GM18498 (cell line): ENCODE measurements around the gene MTRF1L.
"Not testable (repeated sequence)": the region's sequence is repeated elsewhere in the genome, so short reads cannot be mapped to it uniquely, and the experiment has no call there.

Source experiments
- ATAC-seq: cut with Tn5 transposase; IDR thresholded peaks from one replicate; pipeline ENCODE4 v1.9.1; 2021; ENCODE audit warnings: mild to moderate bottlenecking, moderate library complexity; ENCODE audit not compliant: unreplicated experiment

Gene MTRF1L

DNA sequence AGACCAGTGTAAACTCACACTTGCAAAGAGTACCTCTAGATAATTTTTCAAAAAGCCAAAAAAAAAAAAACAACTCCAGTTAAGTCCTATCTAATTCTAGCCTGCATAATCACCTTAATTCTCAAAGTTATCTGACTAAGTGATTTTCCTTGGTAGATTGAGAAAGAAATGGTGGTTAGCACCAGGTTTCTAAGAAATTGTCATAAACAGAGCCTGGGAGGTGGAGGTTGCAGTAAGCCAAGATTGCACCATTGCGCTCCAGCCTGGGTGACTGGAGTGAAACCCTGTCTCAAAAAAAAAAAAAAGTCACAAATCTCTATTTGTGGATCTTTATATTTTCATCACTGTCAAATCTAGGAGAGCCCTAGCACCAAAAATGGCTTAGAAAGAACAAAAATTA is 28.6 kb downstream of the MTRF1L start:
- no peak for ATAC-seq

DNA sequence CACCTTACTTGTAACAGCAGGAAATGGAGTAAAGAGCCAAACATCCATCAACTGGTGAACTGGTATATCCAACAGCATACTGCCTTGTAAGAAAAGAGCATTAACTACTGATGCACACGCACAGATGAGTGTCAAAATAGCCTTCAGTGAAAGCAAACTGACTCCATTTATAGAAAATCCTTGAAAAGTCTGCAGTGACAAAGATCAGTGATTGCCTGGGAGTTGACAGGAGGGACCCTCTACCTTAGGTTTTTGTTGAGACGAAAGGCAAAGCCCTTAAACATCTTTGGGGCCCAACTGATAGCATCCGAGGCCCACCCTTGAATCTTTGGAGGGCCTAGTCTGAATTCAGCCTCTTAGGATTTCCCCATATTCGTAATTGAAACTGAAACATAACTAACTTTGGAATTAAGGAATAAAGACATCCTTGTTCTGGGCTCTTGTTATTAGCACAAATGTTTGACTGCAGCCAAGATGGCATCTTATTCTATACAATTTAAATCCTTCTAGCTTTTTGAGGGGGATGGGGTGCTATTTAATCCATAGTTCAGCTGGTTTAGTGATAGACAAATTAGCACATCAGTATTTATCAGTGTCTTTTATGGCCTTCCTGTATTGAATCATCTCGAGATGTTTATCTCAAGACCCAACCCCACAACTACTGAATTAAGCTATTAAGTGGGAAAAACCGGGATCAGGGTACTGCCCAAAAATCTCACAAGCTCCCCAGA is 32.7 kb downstream of the MTRF1L start:
- ATAC-seq = no peak

DNA sequence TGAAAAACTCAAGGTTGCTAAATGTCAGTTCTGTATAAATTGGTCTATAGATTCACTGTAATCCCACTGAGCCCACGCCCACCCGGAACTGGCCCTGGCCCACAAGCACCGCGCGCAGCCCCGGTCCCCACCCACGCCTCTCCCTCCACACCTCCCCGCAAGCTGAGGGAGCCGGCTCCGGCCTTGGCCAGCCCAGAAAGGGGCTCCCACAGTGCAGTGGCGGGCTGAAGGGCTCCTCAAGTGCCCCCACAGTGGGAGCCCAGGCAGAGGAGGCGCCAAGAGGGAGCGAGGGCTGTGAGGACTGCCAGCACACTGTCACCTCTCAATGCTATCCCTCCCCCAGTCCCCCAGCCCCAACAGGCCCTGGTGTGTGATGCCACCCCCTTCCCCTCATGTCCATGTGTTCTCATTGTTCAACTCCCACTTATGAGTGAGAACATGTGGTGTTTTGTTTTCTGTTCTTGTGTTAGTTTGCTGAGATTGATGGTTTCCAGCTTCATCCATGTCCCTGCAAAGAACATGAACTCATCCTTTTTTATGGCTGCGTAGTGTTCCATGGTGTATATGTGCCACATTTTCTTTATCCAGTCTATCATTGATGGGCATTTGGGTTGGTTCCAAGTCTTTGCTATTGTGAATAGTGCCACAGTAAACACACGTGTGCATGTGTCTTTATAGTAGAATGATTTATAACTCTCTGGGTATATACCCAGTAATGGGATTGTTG is 36.2 kb downstream of the MTRF1L start:
- not testable (repeated sequence) for ATAC-seq

DNA sequence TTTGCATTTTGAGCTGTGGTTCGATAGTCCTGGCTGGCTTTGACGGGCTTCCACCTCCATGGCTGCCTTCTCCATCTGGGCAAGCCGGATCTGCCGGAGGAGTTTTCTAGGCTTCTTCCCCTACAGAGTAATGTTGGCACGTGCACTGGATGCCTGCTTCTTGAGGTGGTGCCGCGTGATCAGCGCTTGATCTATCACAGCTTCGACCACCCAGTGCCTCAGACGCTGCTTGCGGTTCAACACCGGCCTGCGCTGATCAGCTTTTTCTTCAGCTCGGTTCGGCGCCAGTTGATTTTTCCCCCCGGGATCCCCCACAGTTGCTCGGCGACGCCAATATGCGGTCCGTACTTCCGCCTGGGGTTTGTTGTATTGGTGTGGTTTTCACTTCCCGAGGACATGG is 43.2 kb downstream of the MTRF1L start:
- ATAC-seq = no peak

DNA sequence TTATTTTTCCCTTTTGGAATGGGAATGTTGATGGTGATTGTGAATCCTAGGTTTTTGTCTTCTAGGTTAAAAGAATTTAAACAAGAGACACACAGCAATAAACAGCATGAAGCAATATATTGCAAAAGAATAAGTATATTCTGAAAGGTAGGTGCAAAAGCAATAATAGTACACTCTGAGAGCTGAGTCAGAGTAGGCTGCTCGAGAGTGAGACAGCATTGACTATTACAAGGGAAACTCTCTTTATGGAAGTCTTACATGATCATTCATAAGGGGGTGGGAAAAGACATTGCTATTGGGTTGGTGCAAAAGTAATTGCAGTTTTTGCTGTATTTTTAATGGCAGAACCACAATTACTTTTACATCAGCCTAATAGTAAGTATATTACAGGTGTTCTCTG is 44.7 kb downstream of the MTRF1L start:
- no peak for ATAC-seq

DNA sequence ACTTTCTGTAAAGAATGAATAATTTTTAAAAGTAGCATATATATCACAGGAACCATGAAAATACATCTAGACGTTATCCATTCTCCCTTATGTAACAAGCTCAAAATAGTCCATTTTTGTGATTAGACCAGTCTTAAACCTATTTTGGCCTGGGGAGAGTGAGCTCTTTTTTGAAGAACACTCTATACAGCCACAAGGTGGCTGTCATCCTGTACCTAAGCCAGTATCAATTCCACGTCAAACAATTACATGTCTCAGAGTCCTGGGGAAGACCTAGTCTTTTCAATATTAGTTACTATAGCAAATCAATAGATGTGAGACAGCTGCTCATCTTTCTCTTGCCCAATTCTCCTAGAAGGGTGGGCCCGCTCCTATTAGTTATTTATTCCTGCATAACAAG is 48.1 kb downstream of the MTRF1L start:
- no peak for ATAC-seq

DNA sequence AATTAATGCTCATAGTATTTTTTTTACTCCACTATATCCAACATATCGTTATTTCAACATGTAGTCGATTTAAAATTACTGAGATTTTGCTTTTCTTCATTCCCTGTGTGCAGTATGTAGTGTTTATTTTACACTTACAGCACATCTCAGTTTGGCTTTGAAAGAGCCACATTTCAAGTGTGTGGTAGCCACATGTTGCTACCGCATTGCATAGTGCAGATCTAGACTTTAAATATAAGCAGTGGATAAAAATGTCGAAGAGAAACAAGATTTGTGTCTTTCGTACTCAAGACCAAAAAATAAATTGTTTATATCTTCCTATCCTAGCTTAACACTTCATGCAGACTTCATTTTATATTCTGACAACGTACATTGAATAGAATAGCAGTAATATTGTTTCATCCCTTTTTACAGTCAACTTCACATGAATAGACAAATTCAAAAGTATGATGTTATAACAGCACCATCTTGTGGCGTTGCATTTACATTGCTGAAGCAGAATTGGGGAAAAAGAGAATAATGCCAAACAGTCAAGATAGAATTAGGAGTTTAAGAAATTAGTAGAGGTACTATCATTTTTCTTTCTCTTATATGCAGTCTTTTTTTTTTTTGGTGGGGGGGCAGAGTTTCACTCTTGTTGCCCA is 49.5 kb downstream of the MTRF1L start:
- ATAC-seq = no peak

DNA sequence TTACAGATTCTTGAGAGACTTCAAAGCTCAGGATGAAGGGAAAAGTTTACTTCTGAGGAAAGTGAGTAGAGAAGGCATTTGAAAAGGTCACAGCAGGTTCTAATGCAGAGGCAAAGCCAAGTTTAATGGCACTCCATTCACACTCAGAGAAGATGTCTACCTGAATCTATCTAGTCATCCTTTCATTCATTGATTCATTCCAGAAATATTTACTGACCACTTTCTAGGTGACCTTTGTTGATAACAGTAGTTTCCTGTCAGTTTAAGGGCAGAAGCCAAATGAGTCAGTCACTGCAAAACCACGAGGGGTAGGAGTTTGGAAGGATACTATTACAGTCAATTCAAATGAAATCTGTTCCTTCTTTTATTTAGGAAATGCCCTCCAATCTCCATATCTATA is 50.5 kb downstream of the MTRF1L start:
- no peak for ATAC-seq

DNA sequence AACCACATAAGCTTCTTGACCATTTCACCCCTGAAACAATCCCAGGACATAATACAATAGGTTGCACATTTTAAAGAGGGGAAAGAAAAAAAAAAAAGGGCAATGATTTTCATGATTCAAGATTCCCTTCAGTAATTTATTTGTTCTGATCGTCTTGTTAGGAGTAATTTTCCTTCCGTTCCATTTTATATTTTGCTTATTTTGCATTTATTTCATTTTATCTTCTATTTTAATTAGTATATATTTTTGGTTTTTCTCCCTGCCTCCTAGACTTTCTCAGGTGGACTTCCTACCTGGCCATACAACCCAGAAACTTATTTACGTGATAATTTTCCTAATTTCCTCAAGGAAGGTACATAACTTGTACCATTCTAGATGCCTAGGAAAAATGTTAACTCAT is 52.3 kb downstream of the MTRF1L start:
- no peak for ATAC-seq

DNA sequence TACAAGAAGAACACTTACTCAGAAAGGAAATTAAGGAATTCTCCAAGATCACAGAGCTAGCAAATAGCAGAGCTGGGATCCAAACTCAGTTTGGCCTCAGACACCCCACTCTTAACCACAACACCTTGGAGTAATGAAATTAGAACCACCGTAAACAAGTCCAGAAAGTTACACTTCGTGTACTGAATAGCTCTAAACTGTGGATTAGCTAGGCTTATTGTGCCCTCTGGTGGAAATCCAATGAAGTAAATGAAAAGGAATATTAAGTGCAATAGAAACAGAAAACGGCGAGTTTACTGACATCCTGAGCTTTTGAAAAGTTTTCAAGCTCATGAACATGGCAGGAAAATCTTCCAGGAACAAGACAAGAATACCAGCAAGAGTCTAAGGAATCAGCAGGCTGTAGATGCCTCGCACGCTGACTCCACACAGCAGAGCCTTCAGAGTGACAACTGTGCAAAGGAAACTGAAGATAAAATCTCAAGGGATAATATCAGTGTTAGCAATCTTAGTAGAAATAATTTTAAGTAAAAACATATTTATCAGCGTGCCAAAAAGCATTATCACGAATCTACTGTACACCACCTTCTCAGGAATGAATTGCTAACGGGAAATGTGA is 54.2 kb downstream of the MTRF1L start:
- peak; percentile 85 for ATAC-seq

DNA sequence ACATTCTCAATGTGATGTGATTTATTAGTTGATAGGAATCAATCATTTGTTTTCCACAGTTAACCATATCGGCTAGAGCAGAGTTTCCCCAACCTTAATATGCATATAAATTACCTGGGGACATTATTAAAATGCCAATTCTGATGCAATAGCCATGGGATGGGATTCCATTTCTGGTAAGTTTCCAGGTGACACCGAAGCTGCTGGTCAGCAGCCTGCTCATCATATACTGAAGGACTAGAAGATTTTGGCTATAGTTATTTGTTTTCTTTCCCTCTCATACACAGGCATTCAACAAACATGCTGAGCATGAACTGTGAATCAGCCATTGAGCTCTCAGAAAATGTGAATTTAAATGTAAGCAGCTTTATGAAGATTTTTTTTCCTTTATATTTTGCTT is 55.5 kb downstream of the MTRF1L start:
- ATAC-seq = no peak

DNA sequence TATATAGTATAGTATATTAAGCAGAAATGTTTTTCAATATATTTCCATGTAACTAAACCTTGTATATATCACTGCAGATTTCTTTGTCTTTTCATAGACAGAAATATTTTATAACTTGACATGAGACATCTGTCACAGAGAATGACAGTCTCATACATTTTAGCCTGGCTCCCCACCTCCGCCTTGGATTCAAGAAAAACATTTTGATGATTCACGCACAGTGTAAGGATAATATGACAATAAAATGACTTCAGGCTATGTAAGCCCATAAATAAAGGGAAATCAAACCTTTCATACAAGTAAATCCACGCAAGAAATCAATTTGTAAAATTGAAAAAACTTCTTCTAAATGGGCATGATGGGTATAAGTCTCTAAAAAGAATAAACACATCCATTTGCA is 56.0 kb downstream of the MTRF1L start:
- no peak for ATAC-seq

DNA sequence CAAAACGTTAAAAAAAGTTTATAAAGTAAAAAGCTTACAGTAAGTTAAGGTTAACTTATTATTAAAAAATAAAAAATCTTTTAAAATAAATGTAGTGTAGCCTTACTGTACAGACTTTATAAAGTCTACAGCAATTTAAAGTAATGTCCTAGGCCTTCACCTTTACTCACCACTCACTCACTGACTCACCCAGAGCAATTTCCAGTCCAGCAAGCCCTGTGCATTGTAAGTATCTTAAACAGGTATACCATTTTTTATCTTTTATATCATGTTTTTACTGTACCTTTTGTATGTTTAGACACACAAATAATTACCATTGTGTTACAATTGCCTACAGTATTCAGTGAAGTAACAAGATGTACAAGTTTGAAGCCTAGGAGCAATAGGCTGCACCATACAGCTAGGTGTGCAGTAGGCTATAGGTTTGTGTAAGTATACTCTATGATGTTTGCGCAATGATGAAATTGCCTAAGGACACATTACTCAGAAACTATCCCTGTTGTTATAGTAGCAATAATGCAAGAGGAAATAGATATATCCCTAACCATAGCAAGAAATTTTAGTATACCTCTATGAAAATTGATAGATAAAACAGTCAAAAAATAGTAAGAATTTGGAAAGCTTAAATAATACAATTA is 59.1 kb downstream of the MTRF1L start:
- no peak for ATAC-seq

DNA sequence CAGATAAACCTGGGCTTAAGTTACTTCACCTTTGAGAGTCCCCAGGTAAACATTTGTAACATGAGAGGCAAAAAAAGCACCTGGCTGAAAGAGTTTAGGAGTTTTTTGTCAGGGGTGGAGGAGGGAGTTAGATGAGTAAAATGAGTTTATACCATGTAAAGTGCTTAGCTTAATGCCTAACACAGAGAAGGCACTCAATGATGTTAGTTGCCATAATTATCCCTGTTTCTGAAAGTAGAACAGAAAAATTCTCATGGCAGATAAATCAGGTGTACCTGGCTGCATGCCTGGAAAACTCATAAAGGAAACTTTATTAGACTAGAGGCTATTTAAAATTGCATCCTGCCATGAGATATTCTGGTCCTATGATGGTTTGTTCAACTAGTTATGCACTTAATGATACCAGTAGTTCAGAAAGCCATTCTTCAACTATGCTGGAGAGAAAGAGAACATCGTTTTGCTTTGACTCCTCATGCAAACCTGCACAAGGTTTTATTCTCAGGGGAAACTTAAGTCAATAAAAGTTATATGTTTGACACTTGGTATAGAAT is 60.1 kb downstream of the MTRF1L start:
- no peak for ATAC-seq

DNA sequence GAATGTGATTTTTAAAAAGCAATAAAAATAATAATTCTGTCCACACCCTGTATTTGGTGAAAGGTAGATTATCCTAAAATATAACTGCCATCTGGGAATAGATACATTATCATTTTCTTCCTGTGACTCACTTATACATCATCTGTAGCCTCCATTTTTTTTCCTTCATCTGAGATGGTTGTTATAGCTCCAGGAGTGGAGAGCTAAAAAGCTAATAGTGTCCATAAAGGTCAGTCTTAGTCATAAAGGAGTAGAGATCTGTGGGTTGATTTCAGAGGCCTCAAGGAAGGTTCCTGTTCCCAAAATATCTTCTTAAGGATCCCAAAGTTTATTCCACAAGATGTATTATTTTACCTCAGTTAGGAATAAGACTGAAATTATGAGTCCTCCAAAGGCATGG is 60.8 kb downstream of the MTRF1L start:
- ATAC-seq = no peak
